ENCODE measurements around the gene FOXQ1.

DNA sequence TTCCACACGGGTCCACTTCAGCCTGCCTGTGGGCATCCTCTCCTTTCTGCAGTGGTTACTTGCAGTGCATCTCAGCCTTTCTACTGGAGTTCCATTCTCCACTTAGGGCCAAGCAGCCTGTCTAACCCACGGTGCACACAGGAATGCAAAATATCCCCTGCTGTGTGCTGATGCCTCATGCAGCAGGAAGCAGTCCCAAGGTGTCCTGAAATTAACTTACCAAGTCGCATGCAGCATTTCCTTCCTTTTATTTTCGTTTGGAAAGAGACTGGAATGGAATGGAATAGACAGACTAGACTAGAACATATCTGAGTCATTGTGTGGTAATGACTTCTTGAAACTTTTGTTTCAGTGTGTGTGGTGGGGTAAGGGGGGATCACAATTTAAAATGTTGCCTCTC lies 25.9 kb upstream of the FOXQ1 start:
- no peak for TF ChIP-seq POLR2A (IDR thresholded peaks at IDR 0.05; ENCODE audit: low read length)
- no peak for TF ChIP-seq GATA1 (IDR thresholded peaks at IDR 0.05; ENCODE audit: low read depth, low read length)

All from erythroblast (primary cell).